ENCODE measurements around the gene SYTL3.

Gene SYTL3

DNA sequence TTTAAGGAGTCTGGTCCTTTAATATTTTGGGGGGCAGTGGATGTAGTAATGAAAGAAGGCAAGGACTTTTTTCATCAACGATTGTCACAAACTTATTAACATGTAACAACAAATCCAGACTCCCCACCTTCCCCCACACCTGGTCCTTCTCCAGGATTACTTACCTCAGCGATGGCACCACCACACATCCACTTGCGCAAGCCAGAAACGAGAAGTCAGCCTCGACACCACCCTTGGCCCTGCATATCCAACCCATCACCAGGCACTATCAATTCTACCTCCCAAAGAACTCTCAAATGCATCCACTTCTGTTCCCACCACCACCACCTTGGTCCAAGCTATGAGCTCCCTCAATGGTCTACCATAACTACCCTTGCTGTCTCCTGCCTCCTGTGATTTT lies 162.8 kb downstream of the SYTL3 start:
- no peak for DNase-seq (ENCODE audit: low read depth in 4 of 4, low spot score in 1 of 4)

DNA sequence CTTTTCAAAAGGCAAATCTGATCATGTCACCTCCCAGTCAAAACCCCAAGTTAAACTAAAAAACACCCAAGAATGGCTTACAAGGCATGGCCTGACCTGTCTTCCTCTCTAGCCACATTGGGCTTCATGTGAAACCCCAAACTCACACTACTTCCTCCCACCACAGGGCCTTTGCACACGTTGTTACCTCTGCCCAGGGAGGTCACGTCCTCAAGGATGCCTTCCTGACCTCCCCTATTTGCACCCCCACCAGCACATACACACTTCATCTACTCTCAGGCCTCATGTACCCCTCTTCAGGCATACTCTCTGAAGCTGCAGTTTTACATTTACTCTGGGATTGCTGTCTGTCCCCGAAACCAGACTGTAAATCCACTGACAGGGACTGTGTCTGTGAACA lies 163.2 kb downstream of the SYTL3 start:
- DNase-seq (ENCODE audit: low read depth in 4 of 4, low spot score in 1 of 4), result no peak

Measured in stimulated activated CD4-positive, alpha-beta T cell treated with anti-CD3 and anti-CD28 coated beads, Interleukin-1b, Interleukin-23, amount 100 ng/mL, for 24 hours (primary cell).